Stomach (tissue), 9 donors: Measurements from ENCODE around the gene KRT24. TPM values are rescaled to one million over a fixed set of nuclear protein-coding genes. Genes with fewer than 3 reads are reported as not detected.
A peak's percentile ranks its signal among the peaks of the same experiment; 100 is the strongest.

Experiments used
- DNase-seq, 2 donors: peaks; one replicate each; pipeline versions ENCODE4 v3.0.0 to v3.0.0-alpha.2; 2013 to 2019
- H3K27ac ChIP-seq, 5 donors: fragments of 200-600 bp in 4 of 5; sonication (generic) in 4 of 5; one replicate each; pipeline ENCODE4 v1.5.1; 2013 to 2019; ENCODE audit warnings: mild to moderate bottlenecking in 1 of 5, moderate library complexity in 1 of 5
- H3K27me3 ChIP-seq, 3 donors: fragments of 200-600 bp; sonication (generic); one replicate each; pipeline ENCODE4 v1.5.1; 2017 to 2019; ENCODE audit warnings: mixed run types in 1 of 3
- H3K36me3 ChIP-seq, 4 donors: fragments of 200-600 bp; sonication (generic); 1 replicate in 3 of 4; 2 replicates in 1 of 4; pipeline ENCODE4 v1.5.1; 2016 to 2019
- H3K4me1 ChIP-seq, 4 donors: fragments of 200-600 bp; sonication (generic); one replicate each; pipeline ENCODE4 v1.5.1; 2016 to 2019
- H3K4me3 ChIP-seq, 4 donors: fragments of 200-600 bp; sonication (generic) in 3 of 4; one replicate each; pipeline ENCODE4 v1.5.1; 2016 to 2019; ENCODE audit warnings: mild to moderate bottlenecking in 1 of 4
- H3K9me3 ChIP-seq, 4 donors: fragments of 200-600 bp; sonication (generic); one replicate each; pipeline ENCODE4 v1.5.1; 2016 to 2019
- CTCF ChIP-seq, 7 experiments: fragments of 450-650 bp in 4 of 7; fragments of 200-600 bp in 3 of 7; sonication (generic) in 3 of 7; IDR thresholded peaks; one replicate each; pipeline ENCODE4 v1.5.1; 2016 to 2019; ENCODE audit warnings: antibody characterized with exemption in 7 of 7, control low read depth in 2 of 7, mild to moderate bottlenecking in 1 of 7
- EP300 ChIP-seq: sonication (generic); formaldehyde crosslinking; IDR thresholded peaks from one replicate; pipeline ENCODE4 v1.6.1; 2017; ENCODE audit warnings: antibody characterized with exemption
- POLR2A ChIP-seq, 4 donors: fragments of 450-650 bp; IDR thresholded peaks; one replicate each; pipeline ENCODE4 v1.6.1; 2016; ENCODE audit warnings: antibody characterized with exemption in 4 of 4, control low read depth in 2 of 4, mild to moderate bottlenecking in 1 of 4, moderate library complexity in 1 of 4
- POLR2AphosphoS5 ChIP-seq, 3 donors: sonication (generic); formaldehyde crosslinking; IDR thresholded peaks; one replicate each; pipeline ENCODE4 v1.6.1; 2016; ENCODE audit warnings: antibody characterized with exemption in 3 of 3
- WGBS, 5 donors: extraction: QIAGEN DNeasy Blood & Tissue Kit in 3 of 5; methylation state at CpG; one replicate each; pipeline versions ENCODE4 v1.1.5 to v1.1.7; 2013 to 2018; 5-methylcytosine and 5-hydroxymethylcytosine counted together
- intact Hi-C: fragments of 100-400 bp; cut with DNase I; formaldehyde crosslinking; loops from one replicate; pipeline ENCODE4 v1.15.1; 2023; ENCODE audit warnings: low total_unique reads
- polyA plus RNA-seq, 3 donors: library from polyadenylated mRNA; stranded (reverse); fragments of 200-250 nt; gene quantifications; one replicate each; pipeline ENCODE4 v1.2.3, GENCODE V29; 2013
- total RNA-seq, 5 donors: library from RNA; depleted of rRNA; stranded (reverse); fragments of >200 nt; gene quantifications; one replicate each; pipeline versions ENCODE4 v1.1.0 to v1.2.3, GENCODE V29; 2014 to 2016
- donor health status: healthy with polysubstance abuse.
- donor health status: Bipolar disorder and iron deficiency.
- donor health status: healthy.

Gene KRT24
- total and polyA plus RNA-seq, 8 donors = 0.56 to 30.4 (median 1.2) TPM; not detected in 4

- WGBS, 5 donors = 46 to 64% (median 57%) methylated on average over 2 of the region's 2 CpGs
- intact Hi-C loops = no loop called here
- H3K27ac ChIP-seq = no peak overlapping the region
- peaks cover 0 to 11% (median 0%) of the 10 kb centered on the region in 3 donors for H3K27me3 ChIP-seq
- TF ChIP-seq CTCF (IDR thresholded peaks at IDR 0.05) (peak in 2 of 7 experiments; percentile 38 to 42), EP300 (no peak), POLR2A (IDR thresholded peaks at IDR 0.05) (no peak), POLR2AphosphoS5 (IDR thresholded peaks at IDR 0.05) (no peak)
- no peaks in the 10 kb centered on the region for H3K9me3 ChIP-seq
- DNase-seq = no peak
- no peak overlapping the region for H3K4me3 ChIP-seq
- H3K4me1 ChIP-seq = no peaks in the 10 kb centered on the region
- no peaks in the 10 kb centered on the region for H3K36me3 ChIP-seq
Observed at GRCh38 chr17:40726919-40727318, 23.4 kb upstream of the KRT24 start.

GRCh38 chr17:40724656-40725055, 21.1 kb upstream of the KRT24 start:
- H3K4me1 ChIP-seq = no peaks in the 10 kb centered on the region
- peaks cover 0 to 4% (median 0%) of the 10 kb centered on the region in 3 donors for H3K27me3 ChIP-seq
- H3K27ac ChIP-seq = no peak overlapping the region
- no peak overlapping the region for H3K4me3 ChIP-seq
- intact Hi-C loops = no loop called here
- TF ChIP-seq POLR2AphosphoS5 (IDR thresholded peaks at IDR 0.05) (no peak), CTCF (IDR thresholded peaks at IDR 0.05) (no peak), POLR2A (IDR thresholded peaks at IDR 0.05) (no peak), EP300 (no peak)
- 67 to 83% (median 74%) methylated on average over 1 of the region's 1 CpG for WGBS, 5 donors
- no peaks in the 10 kb centered on the region for H3K36me3 ChIP-seq
- no peaks in the 10 kb centered on the region for H3K9me3 ChIP-seq
- DNase-seq = no peak

DNA sequence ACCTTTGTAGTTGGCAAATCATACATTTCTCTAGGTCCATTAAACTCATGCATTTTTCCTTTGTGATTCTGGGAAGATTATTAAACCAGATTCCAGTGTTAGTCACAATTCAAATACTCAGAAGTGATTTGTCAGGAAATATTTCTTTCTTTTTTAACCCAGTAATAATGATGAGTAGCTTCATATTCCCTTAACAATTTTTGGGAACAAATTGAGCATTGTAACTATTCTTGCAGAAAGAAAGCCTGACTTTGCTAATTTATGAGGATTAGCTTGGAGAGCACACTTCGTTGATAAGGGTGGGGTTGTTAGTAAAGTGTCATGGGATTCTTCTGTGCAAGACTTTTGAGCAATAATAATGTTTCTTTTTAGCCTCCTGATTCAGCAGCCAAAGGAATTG, 18.7 kb upstream of the KRT24 start:
- no peak overlapping the region for H3K4me3 ChIP-seq
- no peak for DNase-seq
- H3K27ac ChIP-seq = no peak overlapping the region
- no peaks in the 10 kb centered on the region for H3K9me3 ChIP-seq
- intact Hi-C loops = no loop called here
- 53 to 70% (median 66%) methylated on average over 1 of the region's 1 CpG for WGBS, 5 donors
- H3K27me3 ChIP-seq = peaks cover 0 to 4% (median 0%) of the 10 kb centered on the region in 3 donors
- TF ChIP-seq EP300 = no peak
- no peak for TF ChIP-seq POLR2A (IDR thresholded peaks at IDR 0.05)
- no peak for TF ChIP-seq POLR2AphosphoS5 (IDR thresholded peaks at IDR 0.05)
- TF ChIP-seq CTCF (IDR thresholded peaks at IDR 0.05) = no peak
- H3K36me3 ChIP-seq = no peaks in the 10 kb centered on the region
- no peaks in the 10 kb centered on the region for H3K4me1 ChIP-seq

GRCh38 chr17:40720899-40721298, 17.3 kb upstream of the KRT24 start:
- H3K4me3 ChIP-seq = no peak overlapping the region
- H3K27me3 ChIP-seq = peaks cover 0 to 4% (median 0%) of the 10 kb centered on the region in 3 donors
- WGBS, 5 donors = 67 to 79% (median 68%) methylated on average over 2 of the region's 2 CpGs
- H3K36me3 ChIP-seq = no peaks in the 10 kb centered on the region
- no peak for DNase-seq
- no peaks in the 10 kb centered on the region for H3K4me1 ChIP-seq
- no peak overlapping the region for H3K27ac ChIP-seq
- no peaks in the 10 kb centered on the region for H3K9me3 ChIP-seq
- intact Hi-C loops = no loop called here
- TF ChIP-seq POLR2A (IDR thresholded peaks at IDR 0.05) = no peak
- TF ChIP-seq EP300 = no peak
- no peak for TF ChIP-seq CTCF (IDR thresholded peaks at IDR 0.05)
- no peak for TF ChIP-seq POLR2AphosphoS5 (IDR thresholded peaks at IDR 0.05)
